GM23248 (cell line): Measurements from ENCODE around the gene SKI. TPM values are rescaled to one million over a fixed set of nuclear protein-coding genes. Genes with fewer than 3 reads are reported as not detected.

Experiments
- DNase-seq: peaks from one replicate; pipeline ENCODE4 v3.0.0-alpha.2; 2015
- H2AFZ ChIP-seq: fragments of 200-600 bp; sonication (generic); 2 replicates; pipeline ENCODE4 v1.6.1; 2016; ENCODE audit warnings: antibody characterized with exemption
- H3F3A ChIP-seq: fragments of 200-600 bp; sonication (generic); 2 replicates; pipeline ENCODE4 v1.6.1; 2016; ENCODE audit warnings: mild to moderate bottlenecking, antibody characterized with exemption, mixed run types; ENCODE audit not compliant: insufficient read depth
- H3K27ac ChIP-seq: fragments of 200-600 bp; sonication (generic); 2 replicates; pipeline ENCODE4 v1.5.1; 2016; ENCODE audit warnings: mild to moderate bottlenecking
- H3K27me3 ChIP-seq: fragments of 200-600 bp; sonication (generic); replicated peaks from 2 replicates; pipeline ENCODE4 v1.6.1; 2016; ENCODE audit warnings: mild to moderate bottlenecking; ENCODE audit not compliant: insufficient read depth
- H3K36me3 ChIP-seq: fragments of 200-600 bp; sonication (generic); 2 replicates; pipeline ENCODE4 v1.6.1; 2016; ENCODE audit warnings: low read depth, mild to moderate bottlenecking
- H3K4me1 ChIP-seq: fragments of 200-600 bp; sonication (generic); 2 replicates; pipeline ENCODE4 v1.6.1; 2016; ENCODE audit warnings: mild to moderate bottlenecking; ENCODE audit not compliant: insufficient read depth
- H3K4me2 ChIP-seq: fragments of 200-600 bp; sonication (generic); one replicate; pipeline ENCODE4 v1.6.1; 2016; ENCODE audit warnings: mild to moderate bottlenecking; ENCODE audit not compliant: unreplicated experiment
- H3K4me3 ChIP-seq: fragments of 200-600 bp; sonication (generic); 2 replicates; pipeline ENCODE4 v1.5.1; 2016; ENCODE audit warnings: mild to moderate bottlenecking
- H3K79me2 ChIP-seq: fragments of 200-600 bp; sonication (generic); 2 replicates; pipeline ENCODE4 v1.6.1; 2016; ENCODE audit warnings: mild to moderate bottlenecking; ENCODE audit not compliant: insufficient read depth
- H3K9ac ChIP-seq: fragments of 200-600 bp; sonication (generic); 2 replicates; pipeline ENCODE4 v1.6.1; 2016; ENCODE audit warnings: mild to moderate bottlenecking
- H3K9me2 ChIP-seq: fragments of 200-600 bp; sonication (generic); 2 replicates; pipeline ENCODE4 v1.6.1; 2016; ENCODE audit warnings: mixed run types, mild to moderate bottlenecking, moderate library complexity; ENCODE audit not compliant: insufficient read depth
- H3K9me3 ChIP-seq: fragments of 200-600 bp; sonication (generic); one replicate; pipeline ENCODE4 v1.6.1; 2017; ENCODE audit warnings: low read depth
- H4K20me1 ChIP-seq: fragments of 200-600 bp; sonication (generic); 2 replicates; pipeline ENCODE4 v1.6.0; 2016; ENCODE audit not compliant: insufficient read depth
- EZH2 ChIP-seq: fragments of 200-600 bp; sonication (generic); IDR thresholded peaks from 2 replicates; pipeline ENCODE4 v1.6.1; 2018; ENCODE audit warnings: antibody characterized with exemption, mild to moderate bottlenecking; ENCODE audit not compliant: insufficient read depth, poor library complexity, severe bottlenecking
- EZH2phosphoT487 ChIP-seq: fragments of 200-600 bp; sonication (generic); IDR thresholded peaks from 2 replicates; pipeline ENCODE4 v1.6.1; 2018; ENCODE audit warnings: antibody characterized with exemption, moderate library complexity, mild to moderate bottlenecking, low read depth; ENCODE audit not compliant: insufficient read depth
- WGBS, 2 experiments: methylation state at CpG; one replicate each; pipeline ENCODE4 v1.1.6; 2015 to 2017; ENCODE audit warnings: low lambda C conversion rate in 2 of 2, low coverage in 1 of 2; ENCODE audit errors: missing lambda C conversion rate in 2 of 2; 5-methylcytosine and 5-hydroxymethylcytosine counted together
- in situ Hi-C: fragments of 300-500 bp; cut with MboI; formaldehyde crosslinking; loops from 2 replicates; pipeline ENCODE4 v1.15.0; 2020
- polyA plus RNA-seq: library from polyadenylated mRNA; unstranded; fragments of >200 nt; fragmentation: Nextera tagmentation; extraction: Ambion mirVana; gene quantifications from 2 replicates; pipeline ENCODE4 v1.2.1, GENCODE V29; 2016
- total RNA-seq: library from RNA; depleted of rRNA; stranded (reverse); fragments of >200 nt; shearing (Covaris generic); gene quantifications from 2 replicates; pipeline ENCODE4 v1.2.3, GENCODE V29; 2014

The SKI gene
- total and polyA plus RNA-seq, 2 experiments from 2014 or later: 3.8 to 23.1 TPM

DNA sequence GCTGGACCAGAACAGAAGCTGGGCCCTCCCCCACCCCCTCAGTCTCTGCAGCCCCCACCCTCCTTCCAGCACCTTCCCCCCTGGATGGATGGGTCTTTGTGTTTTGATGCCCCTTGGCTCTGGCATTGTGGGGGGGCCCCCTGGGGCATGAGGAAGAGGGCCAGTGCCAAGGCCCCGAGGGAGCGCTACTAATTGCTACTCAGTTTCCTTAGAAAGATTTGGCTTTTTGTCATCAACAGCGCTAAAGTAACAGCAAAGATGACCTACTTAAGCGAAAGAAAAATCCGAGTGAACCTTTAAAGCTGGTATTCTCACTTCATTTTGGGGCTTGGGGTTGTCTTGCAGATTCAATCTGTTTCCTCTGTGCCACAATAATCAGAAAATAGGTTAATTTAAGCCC lies 63.5 kb downstream of the SKI start:
- Histone ChIP-seq H3K9ac (peak overlapping the region; percentile 75), H3K27me3 (no peaks in the 10 kb centered on the region), H4K20me1 (no peaks in the 10 kb centered on the region), H3K27ac (peak overlapping the region; percentile 81), H3K79me2 (peaks cover 96% of the 10 kb centered on the region), H3K9me2 (no peaks in the 10 kb centered on the region), H3F3A (peaks cover 19% of the 10 kb centered on the region), H3K4me3 (peak overlapping the region; percentile 67), H3K4me1 (peaks cover 51% of the 10 kb centered on the region), H3K36me3 (no peaks in the 10 kb centered on the region), H3K9me3 (no peaks in the 10 kb centered on the region), H2AFZ (no peak overlapping the region), H3K4me2 (peak overlapping the region; percentile 76)
- in situ Hi-C loops: no loop called here
- DNase-seq: peak; percentile 40
- TF ChIP-seq EZH2 (no peak), EZH2phosphoT487 (no peak)
- WGBS, 2 experiments: 42 to 53% methylated on average over 5 of the region's 5 CpGs

GRCh38 chr1:2292725-2293450 lies 64.8 kb downstream of the SKI start:
- H3K79me2 ChIP-seq: peaks cover 96% of the 10 kb centered on the region
- in situ Hi-C loops: no loop called here
- TF ChIP-seq EZH2 (no peak), EZH2phosphoT487 (no peak)
- H3K4me2 ChIP-seq: no peak overlapping the region
- H3K9me3 ChIP-seq: no peaks in the 10 kb centered on the region
- no peaks in the 10 kb centered on the region for H3K36me3 ChIP-seq
- no peak overlapping the region for H3K27ac ChIP-seq
- H2AFZ ChIP-seq: no peak overlapping the region
- H3K4me3 ChIP-seq: no peak overlapping the region
- H4K20me1 ChIP-seq: no peaks in the 10 kb centered on the region
- H3K27me3 ChIP-seq: no peaks in the 10 kb centered on the region
- DNase-seq: no peak
- no peaks in the 10 kb centered on the region for H3K9me2 ChIP-seq
- no peak overlapping the region for H3K9ac ChIP-seq
- WGBS, 2 experiments: 85 to 87% methylated on average over 28 to 30 of the region's 30 CpGs
- H3K4me1 ChIP-seq: peaks cover 51% of the 10 kb centered on the region
- peaks cover 19% of the 10 kb centered on the region for H3F3A ChIP-seq

DNA sequence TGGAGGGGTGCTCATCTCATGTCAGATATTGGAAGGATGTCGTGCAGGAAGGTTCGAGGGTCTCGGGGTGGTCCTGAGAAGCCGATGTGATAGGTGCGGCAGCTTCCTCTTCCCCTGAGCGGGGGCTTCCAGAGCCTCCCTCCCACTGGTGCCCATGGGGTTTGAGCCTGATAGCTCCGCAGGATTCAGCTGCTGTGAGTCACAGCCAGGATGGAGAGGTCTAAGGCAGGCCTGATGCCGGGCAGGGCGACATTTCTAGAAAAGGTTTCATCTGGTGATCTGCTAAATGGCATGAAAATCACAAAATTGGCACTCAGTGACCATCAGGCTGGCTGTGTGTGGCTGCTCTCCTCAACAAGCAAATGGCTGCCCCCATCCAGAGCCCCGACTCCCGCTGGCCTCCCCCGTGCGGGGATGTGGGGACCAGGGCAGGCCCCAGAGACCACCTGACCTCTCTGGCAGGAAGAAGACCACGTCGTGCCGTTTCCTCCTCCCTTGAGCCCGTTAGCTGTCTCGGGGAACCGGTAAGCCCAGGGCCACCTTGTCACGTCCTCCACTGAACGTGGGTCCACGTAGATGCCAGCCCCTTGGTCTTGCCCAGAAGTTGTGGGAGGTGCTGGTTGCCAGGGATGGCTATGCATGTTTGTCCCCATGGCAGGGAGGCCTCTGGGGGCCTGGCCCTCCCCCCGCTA lies 66.1 kb downstream of the SKI start:
- Histone ChIP-seq H3K9me3 (no peaks in the 10 kb centered on the region), H3K9me2 (no peaks in the 10 kb centered on the region), H3K4me3 (no peak overlapping the region), H2AFZ (no peak overlapping the region), H3K27me3 (no peaks in the 10 kb centered on the region), H3K4me1 (peaks cover 55% of the 10 kb centered on the region), H3K36me3 (no peaks in the 10 kb centered on the region), H4K20me1 (no peaks in the 10 kb centered on the region), H3K9ac (peak overlapping the region; percentile 6; the same call in 1 of the 2 replicates), H3K4me2 (peak overlapping the region; percentile 19), H3K79me2 (peaks cover 96% of the 10 kb centered on the region), H3K27ac (peak overlapping the region; percentile 7), H3F3A (peaks cover 19% of the 10 kb centered on the region)
- peak; percentile 66 for DNase-seq
- TF ChIP-seq EZH2phosphoT487: no peak
- no peak for TF ChIP-seq EZH2
- in situ Hi-C loops: no loop called here
- 58 to 67% methylated on average over 22 to 23 of the region's 23 CpGs for WGBS, 2 experiments

DNA sequence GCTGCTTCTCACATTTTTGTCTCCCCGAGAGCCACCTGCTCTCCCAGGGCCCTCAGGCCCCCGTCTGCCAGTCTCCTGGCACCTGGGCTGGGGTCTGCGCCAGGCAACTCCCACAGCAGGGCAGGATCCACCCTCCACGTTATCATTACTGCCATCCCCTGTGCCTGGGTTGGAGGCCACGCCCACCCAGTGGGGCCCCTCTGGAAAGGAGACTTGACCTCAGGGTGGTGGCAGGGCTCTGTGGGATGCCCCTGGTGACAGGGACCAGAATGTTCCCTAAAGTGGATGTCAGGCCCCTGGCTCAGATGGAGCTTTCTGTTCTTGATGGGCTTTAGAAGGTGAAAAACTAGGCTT lies 66.6 kb downstream of the SKI start:
- in situ Hi-C loops: no loop called here

More for the DNA sequence above, 66.6 kb downstream of the SKI start:
- no peaks in the 10 kb centered on the region for H3K27me3 ChIP-seq
- no peaks in the 10 kb centered on the region for H4K20me1 ChIP-seq
- H3F3A ChIP-seq: peaks cover 19% of the 10 kb centered on the region
- WGBS, 2 experiments: 74 to 82% methylated on average over 5 of the region's 5 CpGs
- TF ChIP-seq EZH2phosphoT487 (no peak), EZH2 (no peak)
- no peak for DNase-seq
- H3K79me2 ChIP-seq: peaks cover 96% of the 10 kb centered on the region
- H2AFZ ChIP-seq: no peak overlapping the region
- no peak overlapping the region for H3K4me2 ChIP-seq
- H3K27ac ChIP-seq: no peak overlapping the region
- H3K4me3 ChIP-seq: no peak overlapping the region
- H3K9me3 ChIP-seq: no peaks in the 10 kb centered on the region
- peaks cover 58% of the 10 kb centered on the region for H3K4me1 ChIP-seq
- H3K9ac ChIP-seq: peak overlapping the region; percentile 6; the same call in 1 of the 2 replicates
- H3K9me2 ChIP-seq: no peaks in the 10 kb centered on the region
- H3K36me3 ChIP-seq: no peaks in the 10 kb centered on the region
